Liver (tissue), 9 donors: Measurements from ENCODE around the gene VEGFB. TPM values are rescaled to one million over a fixed set of nuclear protein-coding genes. Genes with fewer than 3 reads are reported as not detected.

Source experiments
- DNase-seq: peaks from one replicate; pipeline ENCODE4 v3.0.0-alpha.2; 2017; ENCODE audit warnings: low spot score
- H3K27ac ChIP-seq, 2 donors: one replicate each; pipeline ENCODE4 v1.7.0; 2013; ENCODE audit warnings: inconsistent platforms in 2 of 2, low read length in 2 of 2, control low read depth in 1 of 2, low read depth in 1 of 2, mild to moderate bottlenecking in 1 of 2
- H3K27me3 ChIP-seq, 4 donors: one replicate each; pipeline versions ENCODE4 v1.6.1 to v1.7.0; 2013; ENCODE audit warnings: low read length in 3 of 4, inconsistent platforms in 1 of 4, mild to moderate bottlenecking in 1 of 4, moderate library complexity in 1 of 4; ENCODE audit not compliant: control insufficient read depth in 4 of 4, insufficient read depth in 4 of 4
- H3K36me3 ChIP-seq, 4 donors: one replicate each; pipeline versions ENCODE4 v1.6.1 to v1.7.0; 2013; ENCODE audit warnings: low read length in 3 of 4, mild to moderate bottlenecking in 3 of 4, low read depth in 1 of 4, moderate library complexity in 1 of 4; ENCODE audit not compliant: control insufficient read depth in 4 of 4, insufficient read depth in 3 of 4
- H3K4me1 ChIP-seq, 4 donors: one replicate each; pipeline versions ENCODE4 v1.6.1 to v1.7.0; 2013; ENCODE audit warnings: low read length in 3 of 4, mild to moderate bottlenecking in 3 of 4, moderate library complexity in 1 of 4; ENCODE audit not compliant: control insufficient read depth in 4 of 4, insufficient read depth in 4 of 4
- H3K4me3 ChIP-seq, 3 donors: one replicate each; pipeline versions ENCODE4 v1.6.1 to v1.7.0; 2013; ENCODE audit warnings: low read length in 3 of 3, control low read depth in 1 of 3, low read depth in 1 of 3, mild to moderate bottlenecking in 1 of 3
- H3K9ac ChIP-seq, 2 donors: one replicate each; pipeline ENCODE4 v1.7.0; 2013; ENCODE audit warnings: low read length in 2 of 2, mild to moderate bottlenecking in 2 of 2, moderate library complexity in 2 of 2, control low read depth in 1 of 2, low read depth in 1 of 2
- H3K9me3 ChIP-seq, 4 donors: one replicate each; pipeline versions ENCODE4 v1.6.1 to v1.7.0; 2013; ENCODE audit warnings: low read length in 3 of 4; ENCODE audit not compliant: control insufficient read depth in 4 of 4
- EGR1 ChIP-seq, 2 donors: IDR thresholded peaks; 2 replicates each; pipeline ENCODE4 v1.6.1; 2016 to 2018; ENCODE audit warnings: antibody characterized with exemption in 2 of 2, low read depth in 2 of 2
- FOXA1 ChIP-seq: IDR thresholded peaks from 2 replicates; pipeline ENCODE4 v1.6.1; 2016; ENCODE audit warnings: antibody characterized with exemption
- FOXA2 ChIP-seq: IDR thresholded peaks from 2 replicates; pipeline ENCODE4 v1.6.1; 2016; ENCODE audit warnings: antibody characterized with exemption
- GABPA ChIP-seq, 2 donors: IDR thresholded peaks in 1 of 2; conservative IDR thresholded peaks in 1 of 2; 2 replicates each; pipeline ENCODE4 v1.6.1; 2016; ENCODE audit warnings: antibody characterized with exemption in 2 of 2, mild to moderate bottlenecking in 1 of 2, moderate library complexity in 1 of 2
- HNF4A ChIP-seq, 2 donors: conservative IDR thresholded peaks; 2 replicates each; pipeline ENCODE4 v1.6.1; 2016; ENCODE audit warnings: antibody characterized with exemption in 2 of 2, mild to moderate bottlenecking in 2 of 2
- RAD21 ChIP-seq, 2 donors: IDR thresholded peaks; 2 replicates each; pipeline ENCODE4 v1.6.1; 2016; ENCODE audit warnings: antibody characterized with exemption in 2 of 2, mild to moderate bottlenecking in 2 of 2
- RXRA ChIP-seq, 2 donors: IDR thresholded peaks; 2 replicates each; pipeline ENCODE4 v1.6.1; 2017 to 2018; ENCODE audit warnings: antibody characterized with exemption in 2 of 2, mild to moderate bottlenecking in 1 of 2
- SP1 ChIP-seq: IDR thresholded peaks from 2 replicates; pipeline ENCODE4 v1.6.1; 2018; ENCODE audit warnings: antibody characterized with exemption, mild to moderate bottlenecking
- WGBS: extraction: QIAGEN DNeasy Blood & Tissue Kit; methylation state at CpG from one replicate; pipeline ENCODE4 v1.1.7; 2013; 5-methylcytosine and 5-hydroxymethylcytosine counted together
- polyA plus RNA-seq, 2 donors: library from polyadenylated mRNA; stranded (reverse) in 1 of 2; unstranded in 1 of 2; fragments of 200-250 nt in 1 of 2; fragments of >200 nt in 1 of 2; fragmentation: Nextera tagmentation in 1 of 2; extraction: Ambion mirVana in 1 of 2; gene quantifications; one replicate each; pipeline versions ENCODE4 v1.2.1 to v1.2.3, GENCODE V29; 2013 to 2015
- total RNA-seq, 2 donors: library from RNA; depleted of rRNA; stranded (reverse); fragments of >200 nt; gene quantifications; one replicate each; pipeline ENCODE4 v1.2.3, GENCODE V29; 2014
- TF ChIP-seq, protein P1 (sequence below): IDR thresholded peaks from 2 replicates; pipeline ENCODE4 v1.6.1; 2016; ENCODE audit warnings: antibody characterized with exemption
- TF ChIP-seq, protein P2 (sequence below): IDR thresholded peaks from 2 replicates; pipeline ENCODE4 v1.6.1; 2016; ENCODE audit warnings: antibody characterized with exemption
- TF ChIP-seq, protein P3 (sequence below): IDR thresholded peaks from 2 replicates; pipeline ENCODE4 v1.6.1; 2016; ENCODE audit warnings: antibody characterized with exemption
- TF ChIP-seq, protein P4 (sequence below): IDR thresholded peaks from 2 replicates; pipeline ENCODE4 v1.6.1; 2016; ENCODE audit warnings: antibody characterized with exemption, mild to moderate bottlenecking
- donor health status: healthy.
- donor health status: healthy.
- donor health status: healthy.
- donor health status: healthy.
- donor health status: healthy.

Gene VEGFB
- total and polyA plus RNA-seq, 4 donors, result 3.6 to 17.3 (median 10.7) TPM

DNA sequence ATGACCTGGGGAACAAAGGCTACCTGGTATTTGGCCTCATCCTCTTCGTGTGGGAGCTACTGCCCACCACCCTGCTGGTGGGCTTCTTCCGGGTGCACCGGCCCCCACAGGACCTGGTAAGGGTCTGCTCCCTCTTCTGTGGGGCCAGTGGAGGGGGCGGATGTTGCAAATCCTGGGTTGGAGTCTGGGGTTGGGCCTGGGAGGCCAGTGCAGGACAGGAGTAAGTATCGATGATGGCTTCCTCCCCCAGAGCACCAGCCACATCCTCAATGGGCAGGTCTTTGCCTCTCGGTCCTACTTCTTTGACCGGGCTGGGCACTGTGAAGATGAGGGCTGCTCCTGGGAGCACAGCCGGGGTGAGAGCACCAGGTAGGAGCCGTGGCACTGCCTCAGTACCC lies 54.0 kb downstream of the VEGFB start:
- no peak for DNase-seq
- Histone ChIP-seq H3K36me3 (no peaks in the 10 kb centered on the region), H3K9me3 (no peaks in the 10 kb centered on the region), H3K27ac (no peak overlapping the region), H3K9ac (no peak overlapping the region), H3K27me3 (peaks cover 0 to 4% (median 2%) of the 10 kb centered on the region in 4 donors), H3K4me3 (no peak overlapping the region), H3K4me1 (peaks cover 14 to 46% (median 22%) of the 10 kb centered on the region in 4 donors)
- WGBS, result 96% methylated on average over 9 of the region's 9 CpGs
- TF ChIP-seq SP1 (no peak), RAD21 (IDR thresholded peaks at IDR 0.05) (no peak), FOXA2 (no peak), RXRA (IDR thresholded peaks at IDR 0.05) (no peak), EGR1 (IDR thresholded peaks at IDR 0.05; ENCODE audit: low read depth in 2 of 2) (no peak), HNF4A (conservative IDR thresholded peaks at IDR 0.05) (no peak), FOXA1 (no peak), GABPA (IDR thresholded peaks at IDR 0.05 in 1 of 2, conservative IDR thresholded peaks at IDR 0.05 in 1 of 2) (no peak)
- TF ChIP-seq, protein P1, sequence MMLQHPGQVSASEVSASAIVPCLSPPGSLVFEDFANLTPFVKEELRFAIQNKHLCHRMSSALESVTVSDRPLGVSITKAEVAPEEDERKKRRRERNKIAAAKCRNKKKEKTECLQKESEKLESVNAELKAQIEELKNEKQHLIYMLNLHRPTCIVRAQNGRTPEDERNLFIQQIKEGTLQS, result no peak
- TF ChIP-seq, protein P2, sequence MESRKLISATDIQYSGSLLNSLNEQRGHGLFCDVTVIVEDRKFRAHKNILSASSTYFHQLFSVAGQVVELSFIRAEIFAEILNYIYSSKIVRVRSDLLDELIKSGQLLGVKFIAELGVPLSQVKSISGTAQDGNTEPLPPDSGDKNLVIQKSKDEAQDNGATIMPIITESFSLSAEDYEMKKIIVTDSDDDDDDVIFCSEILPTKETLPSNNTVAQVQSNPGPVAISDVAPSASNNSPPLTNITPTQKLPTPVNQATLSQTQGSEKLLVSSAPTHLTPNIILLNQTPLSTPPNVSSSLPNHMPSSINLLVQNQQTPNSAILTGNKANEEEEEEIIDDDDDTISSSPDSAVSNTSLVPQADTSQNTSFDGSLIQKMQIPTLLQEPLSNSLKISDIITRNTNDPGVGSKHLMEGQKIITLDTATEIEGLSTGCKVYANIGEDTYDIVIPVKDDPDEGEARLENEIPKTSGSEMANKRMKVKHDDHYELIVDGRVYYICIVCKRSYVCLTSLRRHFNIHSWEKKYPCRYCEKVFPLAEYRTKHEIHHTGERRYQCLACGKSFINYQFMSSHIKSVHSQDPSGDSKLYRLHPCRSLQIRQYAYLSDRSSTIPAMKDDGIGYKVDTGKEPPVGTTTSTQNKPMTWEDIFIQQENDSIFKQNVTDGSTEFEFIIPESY, result no peak
- TF ChIP-seq, protein P3, sequence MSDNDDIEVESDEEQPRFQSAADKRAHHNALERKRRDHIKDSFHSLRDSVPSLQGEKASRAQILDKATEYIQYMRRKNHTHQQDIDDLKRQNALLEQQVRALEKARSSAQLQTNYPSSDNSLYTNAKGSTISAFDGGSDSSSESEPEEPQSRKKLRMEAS, result no peak
- TF ChIP-seq, protein P4, sequence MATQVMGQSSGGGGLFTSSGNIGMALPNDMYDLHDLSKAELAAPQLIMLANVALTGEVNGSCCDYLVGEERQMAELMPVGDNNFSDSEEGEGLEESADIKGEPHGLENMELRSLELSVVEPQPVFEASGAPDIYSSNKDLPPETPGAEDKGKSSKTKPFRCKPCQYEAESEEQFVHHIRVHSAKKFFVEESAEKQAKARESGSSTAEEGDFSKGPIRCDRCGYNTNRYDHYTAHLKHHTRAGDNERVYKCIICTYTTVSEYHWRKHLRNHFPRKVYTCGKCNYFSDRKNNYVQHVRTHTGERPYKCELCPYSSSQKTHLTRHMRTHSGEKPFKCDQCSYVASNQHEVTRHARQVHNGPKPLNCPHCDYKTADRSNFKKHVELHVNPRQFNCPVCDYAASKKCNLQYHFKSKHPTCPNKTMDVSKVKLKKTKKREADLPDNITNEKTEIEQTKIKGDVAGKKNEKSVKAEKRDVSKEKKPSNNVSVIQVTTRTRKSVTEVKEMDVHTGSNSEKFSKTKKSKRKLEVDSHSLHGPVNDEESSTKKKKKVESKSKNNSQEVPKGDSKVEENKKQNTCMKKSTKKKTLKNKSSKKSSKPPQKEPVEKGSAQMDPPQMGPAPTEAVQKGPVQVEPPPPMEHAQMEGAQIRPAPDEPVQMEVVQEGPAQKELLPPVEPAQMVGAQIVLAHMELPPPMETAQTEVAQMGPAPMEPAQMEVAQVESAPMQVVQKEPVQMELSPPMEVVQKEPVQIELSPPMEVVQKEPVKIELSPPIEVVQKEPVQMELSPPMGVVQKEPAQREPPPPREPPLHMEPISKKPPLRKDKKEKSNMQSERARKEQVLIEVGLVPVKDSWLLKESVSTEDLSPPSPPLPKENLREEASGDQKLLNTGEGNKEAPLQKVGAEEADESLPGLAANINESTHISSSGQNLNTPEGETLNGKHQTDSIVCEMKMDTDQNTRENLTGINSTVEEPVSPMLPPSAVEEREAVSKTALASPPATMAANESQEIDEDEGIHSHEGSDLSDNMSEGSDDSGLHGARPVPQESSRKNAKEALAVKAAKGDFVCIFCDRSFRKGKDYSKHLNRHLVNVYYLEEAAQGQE, result no peak

Other genes starting within 250 kb of the VEGFB start
- 10 to 100 TPM; 18.8 to 21.9 TPM for gene OTUB1, start 248.1 kb upstream of the VEGFB start, total RNA-seq
- 10 to 100 TPM; 35.1 to 44.6 TPM for gene OTUB1, start 248.1 kb upstream of the VEGFB start, polyA plus RNA-seq
- under 1 TPM in 1 of 2 donors, not detected in 1; 0.05 TPM for gene FLRT1, start 198.7 kb upstream of the VEGFB start, total RNA-seq
- under 1 TPM; 0.02 to 0.32 TPM for gene FLRT1, start 198.7 kb upstream of the VEGFB start, polyA plus RNA-seq
- 10 to 100 TPM in 1 of 2 donors, 1 to 10 TPM in 1; 8.9 to 12.6 TPM for gene MACROD1, start 68.5 kb upstream of the VEGFB start, total RNA-seq
- 10 to 100 TPM; 13.5 to 25.9 TPM for gene MACROD1, start 68.5 kb upstream of the VEGFB start, polyA plus RNA-seq
- gene STIP1, start 48.4 kb upstream of the VEGFB start, total RNA-seq, result 10 to 100 TPM; 51.3 to 58.1 TPM
- 10 to 100 TPM; 22.6 to 33.7 TPM for gene STIP1, start 48.4 kb upstream of the VEGFB start, polyA plus RNA-seq
- 10 to 100 TPM; 11.0 to 47.2 TPM for gene FERMT3, start 27.9 kb upstream of the VEGFB start, total RNA-seq
- gene FERMT3, start 27.9 kb upstream of the VEGFB start, polyA plus RNA-seq, result 1 to 10 TPM; 3.4 to 8.5 TPM
- 10 to 100 TPM; 14.0 to 22.9 TPM for gene TRPT1, start 8.4 kb upstream of the VEGFB start, total RNA-seq
- gene TRPT1, start 8.4 kb upstream of the VEGFB start, polyA plus RNA-seq, result 10 to 100 TPM; 18.7 to 37.8 TPM
- gene NUDT22, start 8.3 kb upstream of the VEGFB start, total RNA-seq, result 10 to 100 TPM; 20.0 to 47.8 TPM
- 10 to 100 TPM; 37.9 to 44.5 TPM for gene NUDT22, start 8.3 kb upstream of the VEGFB start, polyA plus RNA-seq
- gene DNAJC4, start 4.0 kb upstream of the VEGFB start, total RNA-seq, result 10 to 100 TPM in 1 of 2 donors, 1 to 10 TPM in 1; 8.5 to 25.9 TPM
- 10 to 100 TPM; 22.7 to 24.3 TPM for gene DNAJC4, start 4.0 kb upstream of the VEGFB start, polyA plus RNA-seq
- gene FKBP2, start 6.5 kb downstream of the VEGFB start, total RNA-seq, result 10 to 100 TPM; 60.8 to 79.0 TPM
- gene FKBP2, start 6.5 kb downstream of the VEGFB start, polyA plus RNA-seq, result 100 to 1,000 TPM; 170 to 241 TPM
- 10 to 100 TPM; 34.9 to 41.7 TPM for gene PPP1R14B, start 12.4 kb downstream of the VEGFB start, total RNA-seq
- gene PPP1R14B, start 12.4 kb downstream of the VEGFB start, polyA plus RNA-seq, result 10 to 100 TPM; 24.2 to 57.6 TPM
- gene PLCB3, start 16.9 kb downstream of the VEGFB start, total RNA-seq, result 1 to 10 TPM; 7.7 to 8.5 TPM
- gene PLCB3, start 16.9 kb downstream of the VEGFB start, polyA plus RNA-seq, result 1 to 10 TPM in 1 of 2 donors, under 1 TPM in 1; 0.79 to 3.1 TPM
- gene BAD, start 50.1 kb downstream of the VEGFB start, total RNA-seq, result 10 to 100 TPM; 16.0 to 21.1 TPM
- gene BAD, start 50.1 kb downstream of the VEGFB start, polyA plus RNA-seq, result 10 to 100 TPM; 39.3 to 39.5 TPM
- gene GPR137, start 51.3 kb downstream of the VEGFB start, total RNA-seq, result 10 to 100 TPM in 1 of 2 donors, 1 to 10 TPM in 1; 6.9 to 11.0 TPM
- 10 to 100 TPM in 1 of 2 donors, 1 to 10 TPM in 1; 6.7 to 22.2 TPM for gene GPR137, start 51.3 kb downstream of the VEGFB start, polyA plus RNA-seq
- not detected for gene KCNK4, start 56.7 kb downstream of the VEGFB start, total RNA-seq
- not detected for gene KCNK4, start 56.7 kb downstream of the VEGFB start, polyA plus RNA-seq
- gene CATSPERZ, start 65.8 kb downstream of the VEGFB start, total RNA-seq, result under 1 TPM in 1 of 2 donors, not detected in 1; 0.42 TPM
- not detected for gene CATSPERZ, start 65.8 kb downstream of the VEGFB start, polyA plus RNA-seq
- 10 to 100 TPM; 19.8 to 64.8 TPM for gene ESRRA, start 70.9 kb downstream of the VEGFB start, total RNA-seq
- 10 to 100 TPM; 13.9 to 55.3 TPM for gene ESRRA, start 70.9 kb downstream of the VEGFB start, polyA plus RNA-seq
- 100 to 1,000 TPM in 1 of 2 donors, 10 to 100 TPM in 1; 52.5 to 137 TPM for gene TRMT112, start 83.0 kb downstream of the VEGFB start, total RNA-seq
- gene TRMT112, start 83.0 kb downstream of the VEGFB start, polyA plus RNA-seq, result 100 to 1,000 TPM; 130 to 132 TPM
- 10 to 100 TPM; 66.8 to 93.4 TPM for gene PRDX5, start 83.5 kb downstream of the VEGFB start, total RNA-seq
- 100 to 1,000 TPM; 176 to 201 TPM for gene PRDX5, start 83.5 kb downstream of the VEGFB start, polyA plus RNA-seq
- gene CCDC88B, start 105.6 kb downstream of the VEGFB start, total RNA-seq, result 1 to 10 TPM; 4.4 to 4.9 TPM
- gene CCDC88B, start 105.6 kb downstream of the VEGFB start, polyA plus RNA-seq, result 1 to 10 TPM; 3.5 to 3.6 TPM
- gene RPS6KA4, start 124.6 kb downstream of the VEGFB start, total RNA-seq, result 10 to 100 TPM; 10.8 to 13.5 TPM
- 1 to 10 TPM; 2.0 to 9.1 TPM for gene RPS6KA4, start 124.6 kb downstream of the VEGFB start, polyA plus RNA-seq